HG03457 (cell line): ENCODE data around the gene SSTR5.
"Not testable (repeated sequence)": the region's sequence is repeated elsewhere in the genome, so short reads cannot be mapped to it uniquely, and the experiment has no call there.

Source experiments
- ATAC-seq: cut with Tn5 transposase; IDR thresholded peaks from one replicate; pipeline ENCODE4 v1.9.1; 2021; ENCODE audit warnings: moderate number of reproducible peaks; ENCODE audit not compliant: unreplicated experiment

Gene SSTR5

GRCh38 chr16:1072526-1073261 is at the start of gene SSTR5:
Gene SSTR5, plus strand, starts transcription at chr16:1072747. Its CDS starts 6,122 bp downstream, at chr16:1078869.
- no peak for ATAC-seq

- no peak for ATAC-seq
Observed at GRCh38 chr16:1024138-1024537, 48.4 kb upstream of the SSTR5 start.

- not testable (repeated sequence) for ATAC-seq
Observed at GRCh38 chr16:1025183-1025809, 47.3 kb upstream of the SSTR5 start.

GRCh38 chr16:1026057-1026783 is 46.3 kb upstream of the SSTR5 start:
- no peak for ATAC-seq

GRCh38 chr16:1026784-1027500 is 45.6 kb upstream of the SSTR5 start:
- no peak for ATAC-seq

GRCh38 chr16:1027501-1027815 is 45.1 kb upstream of the SSTR5 start:
- no peak for ATAC-seq

GRCh38 chr16:1028056-1028455 is 44.5 kb upstream of the SSTR5 start:
- no peak for ATAC-seq

DNA sequence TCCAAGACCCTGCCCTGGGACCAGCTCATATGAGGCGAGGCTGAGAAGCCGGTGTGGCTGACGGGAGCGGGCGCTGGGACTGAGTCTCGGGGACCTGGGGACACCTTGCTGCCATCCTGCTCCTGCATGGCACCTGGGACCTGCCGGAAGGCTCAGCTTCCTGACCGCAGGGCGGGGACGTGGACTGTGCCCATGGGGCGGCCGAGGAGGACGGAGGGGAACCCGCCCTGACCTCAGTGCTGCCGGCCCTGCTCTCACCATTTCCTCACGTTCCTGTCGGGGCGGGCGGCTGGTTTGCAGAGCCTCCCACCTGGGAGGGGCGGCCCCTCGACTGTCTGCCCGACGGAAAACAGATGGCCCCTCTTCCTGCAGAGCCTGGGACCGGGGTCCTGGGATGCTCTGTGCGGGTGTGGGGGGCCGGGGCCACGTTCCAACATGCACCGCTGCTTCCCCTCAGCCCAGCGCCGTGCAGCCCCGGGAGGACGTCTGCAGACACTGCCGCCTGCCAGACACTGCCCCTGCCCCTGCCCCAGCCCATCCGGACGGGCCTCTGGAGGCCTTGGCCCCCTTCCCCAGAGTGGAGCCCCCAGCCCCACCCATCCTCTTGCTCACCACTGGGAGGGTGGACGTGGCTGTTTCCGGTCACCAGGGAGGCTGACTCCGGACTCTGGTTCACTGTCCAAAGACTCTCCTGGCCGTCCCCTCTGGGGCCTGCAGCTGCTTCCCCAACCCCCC is 43.9 kb upstream of the SSTR5 start:
- ATAC-seq = no peak

GRCh38 chr16:1029259-1029545 is 43.3 kb upstream of the SSTR5 start:
- ATAC-seq = no peak

DNA sequence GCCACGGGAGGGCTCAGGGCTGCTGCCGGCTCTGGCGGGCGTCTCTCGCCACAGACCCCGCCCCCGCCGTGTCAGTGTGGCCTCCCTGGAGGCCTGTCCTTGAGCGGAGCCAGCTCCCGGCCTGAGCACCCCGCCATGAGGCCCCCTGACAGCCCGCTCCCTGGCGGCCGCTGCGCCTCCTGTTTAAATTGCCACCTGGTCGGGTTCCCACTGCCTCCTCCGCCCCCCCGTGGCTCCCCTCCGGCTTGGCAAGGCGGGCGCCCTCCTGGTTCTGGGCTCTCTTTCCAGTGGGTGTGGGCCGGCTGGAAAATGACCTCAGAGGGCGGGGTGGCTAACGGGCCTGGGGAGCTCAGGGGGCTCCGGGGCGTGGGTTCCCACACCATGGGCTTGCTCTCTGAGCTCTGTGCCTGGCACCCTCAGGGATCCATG is 42.1 kb upstream of the SSTR5 start:
- no peak for ATAC-seq

- ATAC-seq = no peak
Observed at GRCh38 chr16:1031666-1032065, 40.9 kb upstream of the SSTR5 start.

GRCh38 chr16:1032607-1033006 is 39.9 kb upstream of the SSTR5 start:
- ATAC-seq = no peak

DNA sequence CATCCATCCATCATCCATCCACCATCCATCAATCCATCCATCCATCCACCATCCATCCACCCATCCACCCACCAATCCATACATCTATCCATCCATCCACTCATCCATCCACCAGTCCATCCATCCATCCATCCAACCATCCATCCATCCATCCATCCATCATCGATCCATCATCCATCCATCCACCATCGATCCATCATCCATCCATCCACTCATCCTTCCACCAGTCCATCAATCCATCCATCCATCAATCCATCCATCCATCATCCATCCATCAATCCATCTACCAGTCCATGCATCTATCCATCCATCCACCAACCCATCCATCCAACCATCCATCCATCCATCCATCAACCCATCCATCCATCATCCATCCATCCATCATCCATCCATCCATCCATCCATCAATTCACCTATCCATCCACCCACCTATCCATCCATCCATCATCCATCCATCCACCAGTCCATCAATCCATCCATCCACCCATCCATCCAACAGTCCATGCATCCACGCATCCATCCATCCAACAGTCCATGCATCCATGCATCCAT is 39.3 kb upstream of the SSTR5 start:
- ATAC-seq = no peak

DNA sequence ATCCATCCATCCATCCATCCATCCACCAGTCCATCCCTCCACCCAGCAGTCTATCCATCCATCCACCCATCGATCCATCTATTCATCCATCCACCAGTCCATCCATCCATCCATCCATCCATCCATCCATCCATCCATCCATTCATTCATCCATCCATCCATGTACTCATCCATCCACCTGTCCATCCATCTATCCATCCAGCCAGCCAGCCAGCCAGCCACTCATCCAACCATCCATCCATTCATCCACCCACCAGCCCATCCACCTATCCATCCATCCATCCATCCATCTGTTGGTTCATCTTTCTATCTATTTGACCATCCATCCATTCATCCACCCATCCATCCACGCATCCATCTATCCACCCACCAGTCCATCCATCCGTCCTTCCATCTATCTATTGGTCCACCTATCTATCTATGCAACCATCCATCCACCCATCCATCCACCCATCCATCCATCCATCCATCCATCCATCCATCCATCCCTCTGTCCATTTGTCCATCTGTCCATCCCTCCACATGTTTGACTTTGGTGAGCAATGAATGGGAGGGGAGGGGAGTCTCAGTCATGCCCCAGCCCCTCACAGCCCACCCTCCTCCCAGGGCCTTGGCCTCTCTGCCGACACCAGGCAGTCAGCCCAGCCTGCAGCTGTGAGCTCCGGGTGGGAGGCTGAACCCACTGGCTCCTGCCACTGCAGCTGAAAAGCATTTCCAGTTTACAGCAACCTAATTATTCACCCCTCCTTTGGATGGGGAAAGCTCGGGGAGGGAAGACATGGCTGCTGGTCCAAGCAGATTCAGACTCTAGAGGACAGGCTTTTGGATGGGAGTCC is 38.1 kb upstream of the SSTR5 start:
- no peak for ATAC-seq

DNA sequence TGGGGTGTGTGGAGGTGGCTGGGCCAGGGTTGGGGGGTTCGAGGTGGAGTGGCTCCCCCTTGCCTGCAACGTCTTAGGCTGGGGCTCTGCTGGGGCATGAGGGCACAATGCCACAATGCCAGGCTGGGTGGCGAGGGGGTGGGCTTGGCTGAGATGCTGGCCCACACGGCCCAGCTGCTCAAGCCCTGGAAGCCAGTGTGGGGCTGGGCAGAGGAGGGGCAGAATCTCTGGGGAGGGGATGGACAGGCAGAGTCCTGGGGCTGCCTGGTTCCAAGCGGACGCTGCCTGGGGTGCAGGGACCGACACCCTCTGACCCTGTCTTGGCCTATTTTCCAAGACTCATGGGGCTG is 37.5 kb upstream of the SSTR5 start:
- no peak for ATAC-seq

DNA sequence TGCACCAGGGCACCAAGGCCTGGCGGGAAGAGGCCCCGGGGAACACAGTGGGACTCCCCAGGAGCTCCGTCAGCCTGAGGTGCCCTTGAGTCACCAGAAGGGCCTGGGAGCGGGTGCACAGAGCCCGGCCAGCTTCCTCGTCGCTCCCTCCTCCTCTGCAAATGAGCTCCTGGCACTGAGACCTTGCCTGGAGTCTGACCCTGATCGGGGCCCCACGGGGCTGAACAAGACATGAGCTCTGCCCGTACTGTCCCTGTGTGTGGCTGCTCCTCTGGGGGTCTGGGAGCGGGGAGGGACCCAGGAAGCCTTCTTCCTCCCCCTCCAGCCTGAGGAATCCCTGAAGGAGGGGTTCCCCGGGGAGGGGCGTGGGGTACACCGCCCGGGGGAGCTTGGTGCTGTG is 36.4 kb upstream of the SSTR5 start:
- ATAC-seq = no peak

GRCh38 chr16:1036726-1037393 is 35.7 kb upstream of the SSTR5 start:
- no peak for ATAC-seq

DNA sequence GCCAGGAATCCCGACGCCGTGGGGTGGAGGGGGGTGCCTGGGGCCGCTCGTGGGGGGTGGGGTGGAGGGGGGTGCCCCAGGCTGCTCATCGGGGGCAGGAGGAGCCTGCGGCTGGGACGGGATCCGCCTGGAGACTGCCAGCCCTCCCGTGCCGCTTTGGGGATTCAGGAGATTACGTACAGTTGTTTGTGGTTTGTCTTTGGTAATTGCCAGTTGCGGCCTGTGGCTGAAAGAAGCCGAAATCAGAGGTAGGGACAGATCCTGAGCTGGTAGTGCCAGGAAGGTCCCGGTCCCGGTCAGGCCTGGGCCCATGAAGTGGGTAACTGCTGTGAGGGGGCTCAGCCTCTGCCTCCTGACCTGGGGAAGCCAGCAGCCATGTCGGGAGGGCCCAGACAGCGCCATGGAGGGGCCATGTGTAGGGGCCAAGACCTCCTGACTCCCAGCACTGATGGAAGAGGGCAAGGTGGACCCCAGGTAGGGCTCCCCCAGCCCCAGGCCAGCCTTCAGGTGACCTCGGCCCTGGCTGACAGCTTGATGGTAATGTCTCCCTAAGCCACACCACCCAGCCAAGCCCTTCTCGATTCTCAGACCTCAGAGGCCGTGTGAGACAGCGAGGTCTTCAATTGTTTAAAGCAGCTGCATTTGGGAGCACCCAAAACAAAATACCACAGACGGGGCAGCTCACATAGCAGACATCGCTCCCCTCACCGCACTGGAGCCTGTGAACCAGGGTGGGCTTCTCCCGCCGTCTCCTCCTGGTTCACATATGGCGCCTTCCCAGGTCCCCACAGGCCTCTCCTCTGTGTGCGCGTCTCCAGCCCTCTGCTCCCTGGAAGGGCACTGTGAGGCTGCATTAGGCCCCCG is 34.9 kb upstream of the SSTR5 start:
- ATAC-seq = no peak
